Endothelial cell of umbilical vein (primary cell): ENCODE results near the gene XRCC4. TPM values are rescaled to one million over a fixed set of nuclear protein-coding genes. Genes with fewer than 3 reads are reported as not detected.

ENCODE experiments used
- BruUV-seq: library from RNA; stranded (reverse); fragments of 400-500 nt; replicated peaks from 2 replicates; lab custom pipeline; 2021; lab: Mats Ljungman, UMichigan
- CTCF ChIA-PET: fragments of 300-600, 350-600 bp; sonication (Branson Sonifier 250); formaldehyde crosslinking; loops from one replicate; lab custom pipeline; 2021; ENCODE audit warnings: antibody characterized with exemption, inconsistent platforms; lab: Charles Lee
- POLR2A ChIA-PET: fragments of 300-600, 350-600 bp; sonication (Branson Sonifier 250); formaldehyde crosslinking; loops from one replicate; lab custom pipeline; 2021; ENCODE audit warnings: antibody characterized with exemption, inconsistent platforms; lab: Charles Lee
- DNase-seq: peaks from one replicate; pipeline ENCODE4 v3.0.0-alpha.2; 2011; ENCODE audit warnings: low read depth, low spot score
- FAIRE-seq: peaks from 2 replicates; lab custom pipeline; 2011; peaks lifted over from hg19 to GRCh38; lab: Jason Lieb, UNC
- H2AFZ ChIP-seq: 2 replicates; pipeline ENCODE4 v1.6.0; 2012; ENCODE audit warnings: low read depth, low read length, control low read depth, inconsistent platforms
- H3K27ac ChIP-seq: 2 replicates; pipeline ENCODE4 v1.5.1; 2011; ENCODE audit warnings: low read depth, mild to moderate bottlenecking, control low read depth, low read length, moderate library complexity; ENCODE audit not compliant: insufficient read depth
- H3K27me3 ChIP-seq, 2 experiments: 2 replicates each; pipeline versions ENCODE4 v1.6.0 to v1.6.1; 2011; ENCODE audit warnings: low read length in 2 of 2, mixed read lengths in 1 of 2; ENCODE audit not compliant: control insufficient read depth in 2 of 2, insufficient read depth in 2 of 2
- H3K36me3 ChIP-seq, 2 experiments: 2 replicates in 1 of 2; 3 replicates in 1 of 2; pipeline ENCODE4 v1.5.1; 2011; ENCODE audit warnings: low read length in 2 of 2, mild to moderate bottlenecking in 1 of 2, moderate library complexity in 1 of 2; ENCODE audit not compliant: control insufficient read depth in 2 of 2, insufficient read depth in 2 of 2; ENCODE audit errors: extremely low read depth in 1 of 2
- H3K4me1 ChIP-seq: 3 replicates; pipeline ENCODE4 v1.5.1; 2011; ENCODE audit warnings: mild to moderate bottlenecking, low read length; ENCODE audit not compliant: control insufficient read depth, insufficient read depth; ENCODE audit errors: extremely low read depth
- H3K4me2 ChIP-seq: 2 replicates; pipeline ENCODE4 v1.6.1; 2011; ENCODE audit warnings: low read length, control low read depth, mixed read lengths; ENCODE audit not compliant: insufficient read depth
- H3K4me3 ChIP-seq, 3 experiments: fragments of 200-600 bp in 1 of 3; sonication (generic), shearing (Covaris generic) in 1 of 3; replicated peaks in 1 of 3; 2 replicates each; pipeline ENCODE4 v1.5.1; 2011 to 2016; ENCODE audit warnings: control low read depth in 3 of 3, low read length in 3 of 3, mild to moderate bottlenecking in 2 of 3, inconsistent platforms in 1 of 3, low read depth in 1 of 3, moderate library complexity in 1 of 3; ENCODE audit not compliant: insufficient read depth in 1 of 3
- H3K79me2 ChIP-seq: 2 replicates; pipeline ENCODE4 v1.6.0; 2012; ENCODE audit warnings: low read length, inconsistent platforms; ENCODE audit not compliant: control insufficient read depth, insufficient read depth
- H3K9ac ChIP-seq: replicated peaks from 2 replicates; pipeline ENCODE3; 2011; ENCODE audit warnings: low read length, control low read depth; ENCODE audit not compliant: insufficient read depth; ENCODE audit errors: extremely low read depth
- H3K9me1 ChIP-seq: replicated peaks from 3 replicates; pipeline ENCODE4 v1.6.0; 2011; ENCODE audit warnings: mild to moderate bottlenecking, low read length; ENCODE audit not compliant: control insufficient read depth, insufficient read depth; ENCODE audit errors: extremely low read depth
- H3K9me3 ChIP-seq: replicated peaks from 2 replicates; pipeline ENCODE4 v1.5.1; 2012; ENCODE audit warnings: low read length, inconsistent platforms; ENCODE audit not compliant: control insufficient read depth, insufficient read depth
- H4K20me1 ChIP-seq: replicated peaks from 2 replicates; pipeline ENCODE3; 2011; ENCODE audit warnings: mild to moderate bottlenecking, low read length; ENCODE audit not compliant: control insufficient read depth, insufficient read depth; ENCODE audit errors: extremely low read depth
- EZH2 ChIP-seq: IDR thresholded peaks from 2 replicates; pipeline ENCODE4 v1.6.1; 2012; ENCODE audit warnings: borderline replicate concordance, low read depth, mild to moderate bottlenecking, moderate library complexity, low read length, inconsistent platforms; ENCODE audit not compliant: severe bottlenecking
- FOS ChIP-seq: IDR thresholded peaks from 2 replicates; pipeline ENCODE4 v1.6.1; 2011; ENCODE audit warnings: mild to moderate bottlenecking, low read length, moderate library complexity, borderline replicate concordance; ENCODE audit not compliant: insufficient read depth
- GATA2 ChIP-seq: IDR thresholded peaks from 2 replicates; pipeline ENCODE4 v1.7.0; 2011; ENCODE audit warnings: low read depth, mild to moderate bottlenecking, moderate library complexity, mixed read lengths, low read length; ENCODE audit not compliant: insufficient read length, insufficient read depth
- JUN ChIP-seq: IDR thresholded peaks from 2 replicates; pipeline ENCODE4 v1.6.1; 2011; ENCODE audit warnings: borderline replicate concordance, low read depth; ENCODE audit not compliant: insufficient read length, insufficient read depth
- MYC ChIP-seq: IDR thresholded peaks from one replicate; pipeline ENCODE4 v1.6.1; 2011; ENCODE audit warnings: mild to moderate bottlenecking, low read depth, low read length
- POLR2A ChIP-seq: IDR thresholded peaks from 2 replicates; pipeline ENCODE4 v1.6.1; 2012; ENCODE audit warnings: low read depth, mild to moderate bottlenecking, control low read depth, low read length
- POLR2AphosphoS5 ChIP-seq: IDR thresholded peaks from 2 replicates; pipeline ENCODE4 v1.6.1; 2012; ENCODE audit warnings: low read depth, mild to moderate bottlenecking, control low read depth, low read length, moderate library complexity; ENCODE audit not compliant: insufficient read depth
- dilution Hi-C: fragments of 300-500 bp; cut with MboI; formaldehyde crosslinking; loops from one replicate; pipeline ENCODE4 v1.15.0; 2019; ENCODE audit warnings: low sequenced_read_pairs; ENCODE audit not compliant: extremely low pct_ligation_motif_present
- intact Hi-C: fragments of 100-400 bp; cut with micrococcal nuclease; formaldehyde crosslinking; loops from one replicate; pipeline ENCODE4 v1.10.0; 2022
- polyA plus RNA-seq, 4 experiments: library from polyadenylated mRNA; depleted of rRNA in 3 of 4; stranded (reverse) in 3 of 4; unstranded in 1 of 4; fragments of >200 nt; gene quantifications; 2 replicates each; pipeline versions ENCODE4 v1.2.1 to v1.2.3, GENCODE V29; 2011 to 2012; ENCODE audit warnings: missing spikeins in 1 of 4
- total RNA-seq: library from RNA; stranded (reverse); gene quantifications from 2 replicates; pipeline ENCODE4 v1.2.3, GENCODE V29; 2021
- TF ChIP-seq, protein P1 (sequence below): IDR thresholded peaks from 2 replicates; pipeline ENCODE4 v1.6.1; 2011; ENCODE audit not compliant: insufficient read depth, insufficient read length
- TF ChIP-seq, protein P2 (sequence below), 2 donors: IDR thresholded peaks; 1 replicate in 1 of 2; 2 replicates in 1 of 2; pipeline ENCODE4 v1.5.1; 2011; ENCODE audit warnings: low read length in 2 of 2, mild to moderate bottlenecking in 2 of 2, moderate library complexity in 2 of 2, control low read depth in 1 of 2, inconsistent platforms in 1 of 2, low read depth in 1 of 2; ENCODE audit not compliant: insufficient read depth in 1 of 2; ENCODE audit errors: extremely low read depth in 1 of 2

The XRCC4 gene
- total and polyA plus RNA-seq, 2 donors (not counting 3 experiments of a cell fraction or from before 2014, with no cell fraction given): 1.3 to 7.7 TPM

DNA sequence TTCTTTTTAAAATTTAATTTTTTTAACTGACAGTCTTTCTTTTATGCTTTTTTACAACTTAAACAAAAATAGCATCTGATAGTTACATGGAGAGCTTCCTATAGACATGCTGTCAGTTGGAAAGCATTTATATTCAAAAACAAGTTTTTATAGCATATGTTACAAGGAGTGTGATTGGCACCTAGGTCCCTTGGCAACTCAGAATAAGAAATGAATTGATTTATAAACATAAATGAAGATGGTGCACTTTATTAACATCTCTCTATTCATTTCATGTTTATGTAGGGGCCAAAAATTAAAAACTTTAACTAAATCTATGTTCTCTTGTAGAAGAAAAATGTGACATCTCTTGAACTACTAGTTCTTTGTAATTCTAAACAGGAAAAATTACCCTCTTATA lies 153.2 kb downstream of the XRCC4 start:
- H3K79me2 ChIP-seq: no peaks in the 10 kb centered on the region
- intact Hi-C loops: no loop called here
- H3K9me3 ChIP-seq: no peaks in the 10 kb centered on the region
- CTCF ChIA-PET: interaction anchor here (1.0 kb wide), 1 partner anchor 9 kb away, joined by 4 read pairs; no protein-coding TSS in a partner anchor
- dilution Hi-C loops: no loop called here
- no peak overlapping the region for H3K27ac ChIP-seq
- DNase-seq (no peak), FAIRE-seq (no peak)
- H3K4me2 ChIP-seq: no peak overlapping the region
- TF ChIP-seq JUN (no peak), FOS (no peak)
- TF ChIP-seq, protein P1, sequence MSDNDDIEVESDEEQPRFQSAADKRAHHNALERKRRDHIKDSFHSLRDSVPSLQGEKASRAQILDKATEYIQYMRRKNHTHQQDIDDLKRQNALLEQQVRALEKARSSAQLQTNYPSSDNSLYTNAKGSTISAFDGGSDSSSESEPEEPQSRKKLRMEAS: no peak
- H3K27me3 ChIP-seq: no peaks in the 10 kb centered on the region
- BruUV-seq: no TSS peak
- H3K9me1 ChIP-seq: no peaks in the 10 kb centered on the region
- POLR2A ChIA-PET: no interaction called here
- no peaks in the 10 kb centered on the region for H4K20me1 ChIP-seq
- no peaks in the 10 kb centered on the region for H3K36me3 ChIP-seq
- H2AFZ ChIP-seq: no peak overlapping the region
- H3K4me1 ChIP-seq: no peaks in the 10 kb centered on the region
- H3K9ac ChIP-seq: no peak overlapping the region
- H3K4me3 ChIP-seq: no peak overlapping the region

DNA sequence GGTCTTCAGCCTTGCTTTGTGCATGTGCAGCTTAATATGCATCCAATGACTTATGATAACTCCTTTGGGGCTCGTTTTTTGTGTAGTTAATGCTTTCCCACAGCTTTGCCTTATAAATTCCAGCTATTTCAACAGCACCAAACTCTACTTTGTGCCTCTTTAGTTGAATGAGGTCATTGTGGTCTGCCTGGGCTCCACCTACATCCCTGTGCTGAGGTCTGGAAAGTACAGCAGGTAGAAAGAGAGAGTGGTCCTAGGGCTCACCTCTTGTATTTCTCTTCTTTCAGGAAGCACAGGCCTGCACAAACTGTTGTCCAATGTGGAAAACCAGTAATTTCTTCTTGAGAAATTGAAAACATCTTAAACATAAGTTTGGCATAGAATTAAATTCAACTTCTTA lies 167.2 kb downstream of the XRCC4 start:
- no peak overlapping the region for H3K4me2 ChIP-seq
- intact Hi-C loops: no loop called here
- no peak overlapping the region for H2AFZ ChIP-seq
- no peak for DNase-seq
- no peak for FAIRE-seq
- no peaks in the 10 kb centered on the region for H3K79me2 ChIP-seq
- H3K27ac ChIP-seq: no peak overlapping the region
- H3K4me3 ChIP-seq: no peak overlapping the region
- no peaks in the 10 kb centered on the region for H4K20me1 ChIP-seq
- no peaks in the 10 kb centered on the region for H3K27me3 ChIP-seq
- dilution Hi-C loops: no loop called here
- no peaks in the 10 kb centered on the region for H3K36me3 ChIP-seq
- no peaks in the 10 kb centered on the region for H3K4me1 ChIP-seq
- ChIA-PET CTCF (interaction anchor here (1.5 kb wide), 1 partner anchor 9 kb away, joined by 4 read pairs; no protein-coding TSS in a partner anchor), POLR2A (no interaction called here)
- no TSS peak for BruUV-seq
- no peak overlapping the region for H3K9ac ChIP-seq
- H3K9me3 ChIP-seq: no peaks in the 10 kb centered on the region
- no peaks in the 10 kb centered on the region for H3K9me1 ChIP-seq
- no peak for TF ChIP-seq FOS
- TF ChIP-seq JUN: no peak
- TF ChIP-seq MYC: no peak
- TF ChIP-seq, protein P1: no peak
- TF ChIP-seq POLR2A: no peak
- TF ChIP-seq, protein P2, sequence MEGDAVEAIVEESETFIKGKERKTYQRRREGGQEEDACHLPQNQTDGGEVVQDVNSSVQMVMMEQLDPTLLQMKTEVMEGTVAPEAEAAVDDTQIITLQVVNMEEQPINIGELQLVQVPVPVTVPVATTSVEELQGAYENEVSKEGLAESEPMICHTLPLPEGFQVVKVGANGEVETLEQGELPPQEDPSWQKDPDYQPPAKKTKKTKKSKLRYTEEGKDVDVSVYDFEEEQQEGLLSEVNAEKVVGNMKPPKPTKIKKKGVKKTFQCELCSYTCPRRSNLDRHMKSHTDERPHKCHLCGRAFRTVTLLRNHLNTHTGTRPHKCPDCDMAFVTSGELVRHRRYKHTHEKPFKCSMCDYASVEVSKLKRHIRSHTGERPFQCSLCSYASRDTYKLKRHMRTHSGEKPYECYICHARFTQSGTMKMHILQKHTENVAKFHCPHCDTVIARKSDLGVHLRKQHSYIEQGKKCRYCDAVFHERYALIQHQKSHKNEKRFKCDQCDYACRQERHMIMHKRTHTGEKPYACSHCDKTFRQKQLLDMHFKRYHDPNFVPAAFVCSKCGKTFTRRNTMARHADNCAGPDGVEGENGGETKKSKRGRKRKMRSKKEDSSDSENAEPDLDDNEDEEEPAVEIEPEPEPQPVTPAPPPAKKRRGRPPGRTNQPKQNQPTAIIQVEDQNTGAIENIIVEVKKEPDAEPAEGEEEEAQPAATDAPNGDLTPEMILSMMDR (IDR thresholded peaks at IDR 0.05; ENCODE audit: extremely low read depth in 1 of 2, insufficient read depth in 1 of 2, low read depth in 1 of 2, low read length in 2 of 2): no peak
- TF ChIP-seq POLR2AphosphoS5: no peak
- TF ChIP-seq EZH2: no peak
- TF ChIP-seq GATA2: no peak
